ENCODE results near the gene ABCD1.

ABCD1 gene

DNA sequence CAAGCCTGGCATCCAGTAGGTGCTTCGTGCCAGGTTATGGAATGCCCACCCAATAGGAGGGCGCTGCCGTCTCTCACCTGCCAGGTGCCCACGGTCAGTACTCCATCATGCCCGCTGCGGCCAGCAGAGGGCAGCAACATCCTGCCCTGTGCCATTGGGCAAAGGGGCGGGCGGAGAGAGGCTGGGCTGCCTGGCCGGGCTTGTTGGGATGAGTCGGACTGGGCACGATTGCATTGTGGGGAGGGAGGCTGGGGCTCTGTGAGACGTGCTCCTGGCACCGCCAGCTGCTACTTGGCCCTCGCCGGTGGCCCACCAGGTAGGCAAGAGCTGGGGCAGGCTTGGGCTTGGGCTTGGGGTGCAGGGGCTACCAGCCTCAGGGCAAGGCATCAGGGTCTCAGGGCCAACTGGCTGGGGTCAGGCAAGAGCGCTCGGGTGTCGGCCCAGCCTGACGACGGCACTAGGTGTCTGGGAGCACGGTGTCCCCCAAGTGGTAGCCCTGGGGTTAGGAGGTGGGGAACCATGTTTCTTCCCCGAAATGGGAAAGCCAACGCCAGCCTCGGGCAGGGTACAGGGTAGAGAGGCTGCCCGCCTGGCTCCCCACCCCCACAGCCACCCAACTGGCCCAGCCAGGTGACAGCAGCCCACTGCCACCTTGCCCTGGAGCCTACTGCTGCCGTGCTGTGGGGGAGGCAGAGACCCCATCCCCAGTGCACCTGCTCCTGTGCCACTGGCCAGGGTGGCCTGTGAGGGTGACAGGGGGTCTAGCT is 39.5 kb downstream of the ABCD1 start, which contains the start of gene PLXNB3:
PLXNB3 (plus strand) TSS at position 261 of the 767 bp plus-strand sequence. CDS start 1,287 bp downstream, outside the sequence.
- no peak for DNase-seq

DNA sequence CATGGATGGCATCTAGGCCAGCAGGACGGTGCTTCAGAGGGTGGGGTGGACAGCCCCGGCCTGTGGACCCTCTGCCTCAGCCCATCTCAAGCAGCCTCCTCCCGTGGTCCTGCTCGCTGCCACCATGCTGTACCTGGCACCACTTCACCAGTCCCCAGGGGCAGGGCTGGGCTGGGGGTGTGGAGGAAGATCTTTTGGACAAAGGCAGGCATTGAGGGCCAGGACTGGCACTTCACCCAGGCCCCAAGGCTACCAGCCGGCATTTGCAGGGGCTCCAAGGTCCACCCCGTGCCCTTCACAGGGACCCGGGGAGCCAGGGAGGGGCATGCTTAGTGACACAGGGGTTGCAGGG is 40.1 kb downstream of the ABCD1 start:
- DNase-seq: no peak

DNA sequence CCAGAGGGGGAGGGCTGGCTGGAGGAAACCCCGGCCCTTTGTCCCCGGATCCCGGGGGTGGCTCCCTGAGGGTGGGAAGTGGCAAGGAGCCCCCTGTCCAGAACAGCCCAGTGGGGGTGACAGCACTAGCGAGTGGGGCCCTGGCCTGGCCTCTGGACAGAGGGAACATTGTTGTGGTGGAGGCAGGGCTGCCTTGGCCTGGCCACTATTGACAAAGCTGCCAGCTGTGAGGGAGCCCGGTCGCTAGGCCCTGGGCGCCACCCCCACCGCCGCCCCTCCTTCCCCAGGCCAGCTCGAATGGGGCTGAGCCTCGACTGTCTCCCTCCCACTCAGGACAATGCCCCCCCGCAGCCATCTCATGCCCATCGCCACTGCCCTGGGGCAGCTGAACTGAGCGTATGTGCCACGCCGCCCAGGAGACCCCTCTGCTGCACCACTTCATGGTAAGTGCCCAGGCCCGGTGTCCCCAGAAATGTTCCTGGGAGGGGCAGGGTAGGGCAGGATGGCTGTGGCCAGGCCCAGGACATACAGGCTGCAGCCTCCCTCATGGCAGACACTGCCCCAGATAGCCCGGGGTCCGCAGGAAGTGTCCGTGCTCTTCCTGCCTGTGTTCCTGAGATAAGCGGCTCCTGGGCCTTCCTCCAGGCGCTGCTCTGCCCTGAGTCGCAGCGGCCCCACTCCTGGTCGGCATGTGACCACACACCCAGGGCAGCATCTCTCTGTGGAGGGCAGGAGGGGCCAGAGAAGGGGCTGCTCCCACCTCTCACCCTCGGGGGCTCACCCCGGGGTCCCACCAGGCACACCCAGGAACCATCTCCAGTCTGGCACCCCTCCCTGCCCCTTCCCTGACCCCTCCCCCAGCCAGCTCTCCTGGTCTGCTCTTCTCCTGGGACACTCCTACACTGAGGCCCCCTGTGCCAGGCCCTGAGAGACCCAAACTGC is 40.8 kb downstream of the ABCD1 start:
- no peak for DNase-seq

DNA sequence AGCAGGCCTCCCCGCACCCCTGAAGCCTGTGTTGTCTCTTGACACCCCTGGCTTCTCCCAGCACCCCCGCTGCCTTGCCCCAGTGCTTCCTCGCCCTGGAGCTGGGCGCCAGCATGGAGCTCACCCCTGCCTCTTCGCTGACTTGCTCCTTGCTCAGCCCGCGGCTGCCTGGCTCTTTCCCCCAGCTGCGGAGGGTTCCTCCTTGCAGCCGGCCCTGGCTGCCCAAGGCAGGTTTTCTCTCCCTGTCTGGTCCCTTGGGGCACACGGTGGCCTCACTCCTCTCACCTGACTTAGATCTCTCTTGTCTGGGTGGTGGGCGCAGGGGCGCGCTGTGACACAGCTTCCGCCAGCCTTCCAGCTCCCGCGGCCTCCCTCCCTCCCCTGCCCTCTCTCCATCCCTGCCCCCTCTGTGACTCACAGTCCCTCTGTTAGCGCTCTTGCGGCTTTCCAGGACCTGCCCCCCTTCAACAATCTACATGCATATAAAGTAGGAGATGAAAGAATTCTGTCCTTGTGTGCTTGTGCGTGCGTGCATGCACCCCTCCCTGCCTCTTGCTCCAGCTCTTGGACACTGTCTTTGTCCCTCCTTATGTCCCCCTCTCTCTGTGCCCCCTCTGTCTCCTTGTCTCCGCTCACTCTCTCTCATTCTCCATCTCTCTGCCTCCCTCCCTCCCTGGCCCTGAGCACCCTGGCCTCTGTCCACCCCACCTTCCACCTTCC is 41.6 kb downstream of the ABCD1 start:
- no peak for DNase-seq

DNA sequence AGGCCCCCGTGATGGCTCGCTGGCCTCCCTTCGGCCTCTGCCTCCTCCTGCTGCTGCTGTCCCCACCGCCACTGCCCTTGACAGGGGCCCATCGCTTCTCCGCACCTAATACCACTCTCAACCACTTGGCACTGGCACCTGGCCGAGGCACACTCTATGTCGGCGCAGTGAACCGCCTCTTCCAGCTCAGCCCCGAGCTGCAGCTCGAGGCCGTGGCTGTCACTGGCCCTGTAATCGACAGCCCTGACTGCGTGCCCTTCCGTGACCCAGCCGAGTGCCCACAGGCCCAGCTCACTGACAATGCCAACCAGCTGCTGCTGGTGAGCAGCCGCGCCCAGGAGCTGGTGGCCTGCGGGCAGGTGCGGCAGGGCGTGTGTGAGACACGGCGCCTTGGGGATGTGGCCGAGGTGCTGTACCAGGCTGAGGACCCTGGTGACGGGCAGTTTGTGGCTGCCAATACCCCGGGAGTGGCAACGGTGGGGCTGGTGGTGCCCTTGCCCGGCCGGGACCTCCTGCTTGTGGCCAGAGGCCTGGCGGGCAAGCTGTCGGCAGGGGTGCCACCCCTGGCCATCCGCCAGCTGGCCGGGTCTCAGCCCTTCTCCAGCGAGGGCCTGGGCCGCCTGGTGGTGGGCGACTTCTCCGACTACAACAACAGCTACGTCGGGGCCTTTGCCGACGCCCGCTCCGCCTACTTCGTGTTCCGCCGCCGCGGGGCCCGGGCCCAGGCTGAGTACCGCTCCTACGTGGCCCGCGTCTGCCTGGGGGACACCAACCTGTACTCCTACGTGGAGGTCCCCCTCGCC is 42.4 kb downstream of the ABCD1 start:
- no peak for DNase-seq

DNA sequence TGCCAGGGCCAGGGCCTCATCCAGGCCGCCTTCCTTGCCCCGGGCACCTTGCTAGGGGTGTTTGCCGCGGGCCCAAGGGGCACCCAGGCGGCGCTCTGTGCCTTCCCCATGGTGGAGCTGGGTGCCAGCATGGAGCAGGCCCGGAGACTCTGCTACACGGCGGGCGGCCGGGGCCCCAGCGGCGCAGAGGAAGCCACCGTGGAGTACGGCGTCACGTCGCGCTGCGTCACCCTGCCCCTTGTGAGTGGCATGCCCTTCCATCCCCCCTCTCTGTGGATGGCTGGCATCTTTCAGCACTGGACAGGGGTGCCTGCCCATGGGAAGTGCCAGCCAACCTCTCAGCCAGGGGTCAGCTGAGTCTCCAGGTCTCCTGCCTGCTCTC is 43.0 kb downstream of the ABCD1 start:
- no peak for DNase-seq

DNA sequence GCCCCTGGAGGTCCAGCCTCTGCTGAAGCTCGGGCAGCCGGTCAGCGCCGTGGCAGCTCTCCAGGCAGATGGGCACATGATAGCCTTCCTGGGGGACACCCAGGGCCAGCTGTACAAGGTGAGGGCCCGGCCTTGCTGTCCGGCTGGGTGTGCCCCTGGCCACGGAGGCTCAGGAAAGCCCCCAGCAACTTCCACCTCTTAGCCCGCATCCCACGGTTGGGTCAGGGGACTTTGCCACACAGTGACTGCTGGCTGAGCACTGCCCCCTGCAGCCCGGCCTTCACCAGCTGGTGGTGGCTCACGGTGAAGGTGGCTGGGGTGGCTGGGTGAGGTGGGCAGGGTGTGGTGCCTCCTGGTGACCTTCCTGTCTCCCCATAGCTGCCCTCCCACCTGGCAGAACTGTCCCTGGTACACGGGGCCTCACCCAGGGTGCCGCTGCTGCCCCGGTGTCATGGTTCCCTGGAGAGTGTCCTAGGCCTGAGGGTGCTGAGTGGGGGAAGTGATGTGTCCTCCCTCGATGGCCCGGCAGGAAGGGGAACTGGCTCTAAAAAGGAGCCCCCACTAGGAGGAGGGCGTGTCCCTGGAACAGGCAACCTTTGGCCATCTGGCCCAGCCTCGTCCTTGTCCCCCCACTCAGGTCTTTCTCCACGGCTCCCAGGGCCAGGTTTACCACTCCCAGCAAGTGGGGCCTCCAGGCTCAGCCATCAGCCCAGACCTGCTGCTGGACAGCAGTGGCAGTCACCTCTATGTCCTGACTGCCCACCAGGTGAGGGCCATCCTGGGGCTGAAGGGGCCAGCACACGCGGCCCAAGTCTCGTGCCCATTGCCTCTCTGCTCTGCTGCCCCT is 43.9 kb downstream of the ABCD1 start:
- no peak for DNase-seq

DNA sequence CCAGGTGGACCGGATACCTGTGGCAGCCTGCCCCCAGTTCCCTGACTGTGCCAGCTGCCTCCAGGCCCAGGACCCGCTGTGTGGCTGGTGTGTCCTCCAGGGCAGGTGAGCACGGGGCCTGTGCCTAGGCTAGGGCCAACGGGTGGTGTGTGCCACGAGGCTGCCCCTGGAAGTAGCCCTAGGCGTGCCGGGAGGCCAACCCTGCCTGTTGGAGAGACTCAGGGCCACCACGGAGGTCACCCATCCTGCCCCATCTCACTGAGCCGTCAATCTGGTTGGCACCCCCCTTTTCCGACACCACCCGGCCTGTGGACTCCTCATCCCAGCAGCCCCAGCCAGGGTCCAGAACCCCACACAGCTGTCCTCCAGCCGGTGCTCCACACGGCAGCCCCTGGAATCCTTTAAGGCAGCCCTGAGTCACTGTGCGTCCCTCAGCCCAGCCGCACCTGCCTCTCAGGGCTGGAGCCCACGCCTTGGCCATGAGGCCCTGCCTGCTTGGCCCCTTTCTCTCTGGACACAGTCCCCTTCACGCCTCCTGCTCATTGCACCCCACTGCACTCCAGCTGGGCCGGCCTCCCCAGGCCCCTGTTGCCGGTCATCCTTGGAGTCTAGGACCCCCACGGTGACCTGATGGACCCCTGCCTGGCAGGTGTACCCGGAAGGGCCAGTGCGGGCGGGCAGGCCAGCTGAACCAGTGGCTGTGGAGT is 44.7 kb downstream of the ABCD1 start:
- no peak for DNase-seq

DNA sequence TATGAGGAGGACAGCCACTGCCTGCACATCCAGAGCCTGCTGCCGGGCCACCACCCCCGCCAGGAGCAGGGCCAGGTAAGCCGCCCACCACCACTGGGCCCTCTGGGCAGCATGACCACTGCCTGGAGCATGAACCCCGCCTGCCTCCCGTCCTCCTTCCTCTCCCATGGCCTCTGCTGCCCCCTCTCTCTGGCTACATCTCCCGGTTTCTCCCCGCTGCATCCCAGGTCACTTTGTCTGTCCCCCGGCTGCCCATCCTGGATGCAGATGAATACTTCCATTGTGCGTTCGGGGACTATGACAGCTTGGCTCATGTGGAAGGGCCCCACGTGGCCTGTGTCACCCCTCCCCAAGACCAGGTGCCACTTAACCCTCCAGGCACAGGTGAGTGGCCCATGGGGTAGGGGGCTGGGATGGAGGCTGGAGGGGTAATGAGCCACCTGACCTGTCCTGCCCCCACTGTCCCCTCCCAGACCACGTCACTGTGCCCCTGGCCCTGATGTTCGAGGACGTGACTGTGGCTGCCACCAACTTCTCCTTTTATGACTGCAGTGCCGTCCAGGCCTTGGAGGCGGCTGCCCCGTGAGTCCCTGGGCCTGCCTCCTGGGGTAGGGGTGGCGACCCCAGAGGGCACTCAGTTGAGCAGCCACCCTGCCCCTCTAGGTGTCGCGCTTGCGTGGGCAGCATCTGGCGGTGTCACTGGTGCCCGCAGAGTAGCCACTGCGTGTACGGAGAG is 45.4 kb downstream of the ABCD1 start:
- DNase-seq: no peak

DNA sequence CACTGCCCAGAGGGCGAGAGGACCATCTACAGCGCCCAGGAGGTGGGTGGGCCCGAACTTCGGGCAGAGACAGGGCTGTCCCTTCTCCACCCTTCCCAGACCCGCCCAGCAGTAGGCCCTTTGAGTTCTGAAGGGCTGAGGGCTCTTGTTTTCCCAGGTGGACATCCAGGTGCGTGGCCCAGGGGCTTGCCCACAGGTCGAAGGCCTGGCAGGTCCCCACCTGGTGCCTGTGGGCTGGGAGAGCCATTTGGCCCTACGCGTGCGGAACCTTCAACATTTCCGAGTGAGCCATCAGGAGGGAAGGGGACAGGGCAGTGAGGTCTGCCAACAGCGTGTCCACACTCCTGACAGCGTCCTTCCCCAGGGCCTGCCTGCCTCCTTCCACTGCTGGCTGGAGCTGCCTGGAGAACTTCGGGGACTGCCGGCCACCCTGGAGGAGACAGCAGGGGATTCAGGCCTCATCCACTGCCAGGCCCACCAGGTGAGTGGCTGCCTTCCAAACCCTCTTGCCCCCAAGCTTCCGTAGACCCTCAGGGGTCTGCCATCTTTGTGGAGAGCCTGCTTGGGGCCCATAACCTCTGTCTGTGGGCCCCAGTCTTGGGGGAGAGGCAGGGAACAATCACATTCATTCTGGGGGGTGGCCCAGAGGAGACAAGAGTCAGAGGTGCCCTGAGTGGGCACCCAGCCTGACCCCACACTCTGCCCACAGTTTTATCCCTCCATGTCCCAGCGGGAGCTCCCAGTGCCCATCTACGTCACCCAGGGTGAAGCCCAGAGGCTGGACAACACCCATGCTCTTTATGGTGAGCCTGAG is 46.2 kb downstream of the ABCD1 start:
- no peak for DNase-seq

DNA sequence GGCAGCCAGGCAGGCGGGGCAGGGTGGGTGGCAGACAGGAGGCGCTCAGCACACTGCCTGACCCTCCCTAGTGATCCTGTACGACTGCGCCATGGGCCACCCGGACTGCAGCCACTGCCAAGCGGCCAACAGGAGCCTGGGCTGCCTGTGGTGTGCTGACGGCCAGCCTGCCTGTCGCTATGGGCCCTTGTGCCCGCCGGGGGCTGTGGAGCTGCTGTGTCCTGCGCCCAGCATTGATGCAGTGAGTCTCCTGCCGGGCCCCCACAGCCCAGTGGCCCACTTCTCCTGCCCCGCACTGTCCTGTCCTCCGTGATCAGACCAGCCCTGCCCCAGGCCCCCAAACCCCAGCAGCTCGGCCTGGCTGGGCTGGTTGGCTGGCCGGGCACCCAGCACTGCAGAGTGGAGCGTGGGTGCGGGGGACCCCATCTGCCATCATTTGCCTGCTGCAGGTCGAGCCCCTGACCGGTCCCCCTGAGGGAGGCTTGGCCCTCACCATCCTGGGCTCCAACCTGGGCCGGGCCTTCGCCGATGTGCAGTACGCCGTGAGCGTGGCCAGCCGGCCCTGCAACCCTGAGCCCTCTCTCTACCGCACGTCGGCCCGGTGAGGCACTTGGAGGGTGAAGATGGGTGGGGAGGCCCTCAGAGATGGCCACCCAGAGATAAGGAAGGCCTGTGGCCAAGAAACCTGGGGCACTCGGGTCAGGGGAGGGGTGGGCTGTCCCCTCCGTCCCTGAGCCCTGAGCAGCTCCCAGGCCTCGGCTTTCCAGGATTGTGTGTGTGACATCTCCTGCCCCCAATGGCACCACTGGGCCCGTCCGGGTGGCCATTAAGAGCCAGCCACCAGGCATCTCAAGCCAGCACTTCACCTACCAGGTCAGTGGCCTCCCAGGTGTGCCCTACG is 47.0 kb downstream of the ABCD1 start:
- DNase-seq: no peak

DNA sequence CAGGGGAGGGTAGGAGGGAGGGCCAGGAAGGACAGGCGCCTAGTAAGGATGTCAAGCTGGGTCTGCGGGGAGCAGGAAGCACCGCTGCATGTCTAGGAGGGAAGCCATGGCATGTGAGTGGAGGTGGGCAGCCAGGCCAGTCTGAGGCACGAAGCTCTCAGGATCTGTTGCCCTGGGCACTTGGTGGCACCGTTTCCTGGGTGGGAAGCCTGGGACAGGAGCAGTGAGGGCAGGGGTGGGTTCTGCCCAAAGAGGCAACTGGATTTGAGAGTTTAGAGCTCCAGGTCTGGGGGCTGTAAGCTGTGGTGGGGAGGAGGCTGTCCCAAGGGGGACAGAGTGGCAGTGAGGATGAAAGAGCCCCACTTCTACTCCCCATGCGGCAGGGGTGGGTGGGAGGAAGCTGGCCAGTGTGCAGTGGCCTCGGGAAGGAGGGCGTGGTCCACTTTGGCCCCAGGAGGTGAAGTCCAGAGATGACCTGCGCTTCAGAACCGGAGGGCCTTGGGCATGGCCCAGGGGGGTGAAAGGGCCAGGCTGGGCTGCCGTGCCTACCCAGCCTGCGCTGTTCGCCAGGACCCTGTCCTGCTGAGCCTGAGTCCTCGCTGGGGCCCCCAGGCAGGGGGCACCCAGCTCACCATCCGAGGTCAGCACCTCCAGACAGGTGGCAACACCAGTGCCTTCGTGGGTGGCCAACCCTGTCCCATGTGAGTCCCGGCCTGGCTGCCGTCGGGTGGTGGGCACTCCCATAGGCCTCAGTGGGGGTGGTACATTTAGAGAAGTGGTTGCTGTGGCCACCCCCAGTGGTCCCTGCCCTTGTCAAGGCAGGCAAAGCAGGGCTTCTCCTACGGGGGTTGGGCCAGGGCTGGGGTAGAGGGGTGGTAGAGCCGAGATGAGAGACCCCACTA is 47.9 kb downstream of the ABCD1 start:
- no peak for DNase-seq

DNA sequence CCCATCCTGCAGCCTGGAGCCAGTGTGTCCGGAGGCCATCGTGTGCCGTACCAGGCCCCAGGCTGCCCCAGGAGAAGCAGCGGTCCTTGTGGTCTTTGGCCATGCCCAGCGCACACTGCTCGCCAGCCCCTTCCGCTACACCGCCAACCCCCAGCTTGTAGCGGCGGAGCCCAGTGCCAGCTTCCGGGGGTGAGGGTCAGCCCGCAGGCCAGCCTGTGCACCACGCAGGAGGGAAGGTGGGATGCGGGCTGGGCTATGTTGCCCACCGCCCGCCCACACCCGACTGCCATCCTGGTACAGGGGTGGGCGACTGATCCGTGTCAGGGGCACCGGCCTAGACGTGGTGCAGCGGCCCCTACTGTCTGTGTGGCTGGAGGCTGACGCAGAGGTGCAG is 48.6 kb downstream of the ABCD1 start:
- no peak for DNase-seq

DNA sequence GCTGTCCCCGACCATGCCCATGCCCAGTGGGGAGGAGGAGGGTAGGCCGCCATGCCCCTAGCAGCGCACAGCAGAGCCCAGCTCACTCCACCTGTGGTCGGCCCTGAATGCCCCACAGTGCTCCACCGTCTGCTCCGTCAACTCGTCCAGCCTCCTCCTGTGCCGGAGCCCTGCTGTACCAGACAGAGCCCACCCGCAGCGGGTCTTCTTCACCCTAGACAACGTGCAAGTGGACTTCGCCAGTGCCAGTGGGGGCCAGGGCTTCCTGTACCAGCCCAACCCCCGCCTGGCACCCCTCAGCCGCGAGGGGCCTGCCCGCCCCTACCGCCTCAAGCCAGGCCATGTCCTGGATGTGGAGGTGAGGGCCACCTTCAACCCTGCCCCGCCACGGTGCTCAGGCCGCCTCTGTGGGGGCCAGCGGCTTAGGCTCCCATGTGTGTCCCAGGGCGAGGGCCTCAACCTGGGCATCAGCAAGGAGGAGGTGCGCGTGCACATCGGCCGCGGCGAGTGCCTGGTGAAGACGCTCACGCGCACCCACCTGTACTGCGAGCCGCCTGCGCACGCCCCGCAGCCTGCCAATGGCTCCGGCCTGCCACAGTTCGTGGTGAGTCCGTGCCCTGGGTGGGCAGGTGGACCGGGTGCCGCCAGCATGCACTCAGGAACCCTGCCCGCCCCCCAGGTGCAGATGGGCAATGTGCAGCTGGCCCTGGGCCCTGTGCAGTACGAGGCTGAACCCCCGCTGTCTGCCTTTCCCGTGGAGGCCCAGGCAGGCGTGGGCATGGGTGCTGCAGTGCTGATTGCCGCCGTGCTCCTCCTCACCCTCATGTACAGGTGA is 49.3 kb downstream of the ABCD1 start:
- no peak for DNase-seq

DNA sequence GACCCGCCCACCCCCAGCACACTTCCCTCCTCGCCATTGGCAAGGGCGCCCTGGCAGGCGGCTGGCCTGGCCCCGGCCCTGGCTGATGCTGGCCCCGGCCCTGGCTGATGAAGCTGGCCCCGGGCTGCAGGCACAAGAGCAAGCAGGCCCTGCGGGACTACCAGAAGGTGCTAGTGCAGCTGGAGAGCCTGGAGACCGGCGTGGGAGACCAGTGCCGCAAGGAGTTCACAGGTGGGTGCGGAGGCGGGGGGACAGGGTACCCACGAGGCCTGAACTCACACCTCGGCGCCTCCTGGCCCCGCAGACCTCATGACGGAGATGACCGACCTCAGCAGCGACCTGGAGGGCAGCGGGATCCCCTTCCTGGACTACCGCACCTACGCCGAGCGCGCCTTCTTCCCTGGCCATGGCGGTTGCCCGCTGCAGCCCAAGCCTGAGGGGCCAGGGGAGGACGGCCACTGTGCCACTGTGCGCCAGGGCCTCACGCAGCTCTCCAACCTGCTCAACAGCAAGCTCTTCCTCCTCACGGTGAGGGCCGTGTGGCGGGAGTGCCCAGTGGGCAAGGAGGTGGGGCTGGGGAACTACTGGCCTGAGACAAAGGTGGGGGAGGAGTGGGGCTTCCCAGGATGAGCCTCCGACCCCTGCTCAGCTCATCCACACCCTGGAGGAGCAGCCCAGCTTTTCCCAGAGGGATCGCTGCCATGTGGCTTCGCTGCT is 50.1 kb downstream of the ABCD1 start:
- no peak for DNase-seq

Data from SHP77 treated with DMSO at 0.1 percent for 48 hours (cell line).